Esophagus muscularis mucosa (tissue), 4 donors: ENCODE results near the gene SLC6A11.

Source experiments
- EP300 ChIP-seq: sonication (generic); formaldehyde crosslinking; IDR thresholded peaks from one replicate; pipeline ENCODE4 v1.6.1; 2017; ENCODE audit warnings: antibody characterized with exemption
- POLR2A ChIP-seq: fragments of 450-650 bp; IDR thresholded peaks from one replicate; pipeline ENCODE4 v1.6.1; 2017; ENCODE audit warnings: antibody characterized with exemption, moderate library complexity, mild to moderate bottlenecking, low read depth
- TF ChIP-seq, protein P1 (sequence below), 3 experiments: fragments of 200-600 bp in 2 of 3; fragments of 450-650 bp in 1 of 3; sonication (generic) in 2 of 3; IDR thresholded peaks; one replicate each; pipeline ENCODE4 v1.5.1; 2017 to 2019; ENCODE audit warnings: antibody characterized with exemption in 3 of 3, mild to moderate bottlenecking in 2 of 3, moderate library complexity in 1 of 3

DNA sequence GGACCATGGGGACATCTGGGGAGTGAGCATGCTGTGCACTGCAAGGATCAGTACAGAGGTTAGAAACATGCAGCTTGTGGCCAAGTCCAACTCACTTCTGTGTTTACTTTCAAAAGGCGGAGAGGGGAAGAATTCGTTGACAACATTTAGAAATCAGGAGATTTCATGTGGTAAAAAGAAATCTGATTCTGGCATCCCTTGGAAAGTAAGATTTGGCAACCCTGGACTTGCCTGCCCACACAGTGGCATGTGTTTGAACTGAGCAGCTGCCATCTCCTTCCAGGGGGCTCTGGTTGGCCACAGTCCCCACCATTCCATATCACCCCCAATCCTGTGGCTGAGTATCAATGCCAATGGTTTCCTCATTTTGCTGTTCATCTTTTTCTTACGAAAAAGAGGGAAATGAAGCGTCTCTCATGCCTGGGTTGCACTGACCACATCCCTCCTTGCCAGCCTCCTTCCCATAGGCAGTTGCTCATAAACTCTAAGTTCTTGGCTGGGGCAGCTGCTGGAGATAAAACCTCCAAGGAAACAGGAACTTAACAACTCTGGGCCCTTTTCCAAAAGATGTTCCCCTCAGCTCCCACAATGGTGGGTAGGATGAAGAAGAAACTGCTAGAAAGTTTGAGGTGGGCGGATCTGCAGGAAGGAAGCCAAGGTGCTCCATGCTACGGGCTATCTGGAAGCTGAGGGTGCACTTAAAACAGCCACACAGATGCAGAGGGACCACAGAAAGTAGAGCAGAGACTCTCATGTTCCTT lies 29.2 kb downstream of the SLC6A11 start:
- TF ChIP-seq, protein P1, sequence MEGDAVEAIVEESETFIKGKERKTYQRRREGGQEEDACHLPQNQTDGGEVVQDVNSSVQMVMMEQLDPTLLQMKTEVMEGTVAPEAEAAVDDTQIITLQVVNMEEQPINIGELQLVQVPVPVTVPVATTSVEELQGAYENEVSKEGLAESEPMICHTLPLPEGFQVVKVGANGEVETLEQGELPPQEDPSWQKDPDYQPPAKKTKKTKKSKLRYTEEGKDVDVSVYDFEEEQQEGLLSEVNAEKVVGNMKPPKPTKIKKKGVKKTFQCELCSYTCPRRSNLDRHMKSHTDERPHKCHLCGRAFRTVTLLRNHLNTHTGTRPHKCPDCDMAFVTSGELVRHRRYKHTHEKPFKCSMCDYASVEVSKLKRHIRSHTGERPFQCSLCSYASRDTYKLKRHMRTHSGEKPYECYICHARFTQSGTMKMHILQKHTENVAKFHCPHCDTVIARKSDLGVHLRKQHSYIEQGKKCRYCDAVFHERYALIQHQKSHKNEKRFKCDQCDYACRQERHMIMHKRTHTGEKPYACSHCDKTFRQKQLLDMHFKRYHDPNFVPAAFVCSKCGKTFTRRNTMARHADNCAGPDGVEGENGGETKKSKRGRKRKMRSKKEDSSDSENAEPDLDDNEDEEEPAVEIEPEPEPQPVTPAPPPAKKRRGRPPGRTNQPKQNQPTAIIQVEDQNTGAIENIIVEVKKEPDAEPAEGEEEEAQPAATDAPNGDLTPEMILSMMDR (IDR thresholded peaks at IDR 0.05) = no peak
- no peak for TF ChIP-seq POLR2A
- TF ChIP-seq EP300 = no peak
